GM18909 (cell line): ENCODE measurements around the gene NUDT14.

Source experiments
- ATAC-seq: cut with Tn5 transposase; IDR thresholded peaks from one replicate; pipeline ENCODE4 v1.9.1; 2021; ENCODE audit warnings: mild to moderate bottlenecking; ENCODE audit not compliant: unreplicated experiment, poor library complexity

The NUDT14 gene

DNA sequence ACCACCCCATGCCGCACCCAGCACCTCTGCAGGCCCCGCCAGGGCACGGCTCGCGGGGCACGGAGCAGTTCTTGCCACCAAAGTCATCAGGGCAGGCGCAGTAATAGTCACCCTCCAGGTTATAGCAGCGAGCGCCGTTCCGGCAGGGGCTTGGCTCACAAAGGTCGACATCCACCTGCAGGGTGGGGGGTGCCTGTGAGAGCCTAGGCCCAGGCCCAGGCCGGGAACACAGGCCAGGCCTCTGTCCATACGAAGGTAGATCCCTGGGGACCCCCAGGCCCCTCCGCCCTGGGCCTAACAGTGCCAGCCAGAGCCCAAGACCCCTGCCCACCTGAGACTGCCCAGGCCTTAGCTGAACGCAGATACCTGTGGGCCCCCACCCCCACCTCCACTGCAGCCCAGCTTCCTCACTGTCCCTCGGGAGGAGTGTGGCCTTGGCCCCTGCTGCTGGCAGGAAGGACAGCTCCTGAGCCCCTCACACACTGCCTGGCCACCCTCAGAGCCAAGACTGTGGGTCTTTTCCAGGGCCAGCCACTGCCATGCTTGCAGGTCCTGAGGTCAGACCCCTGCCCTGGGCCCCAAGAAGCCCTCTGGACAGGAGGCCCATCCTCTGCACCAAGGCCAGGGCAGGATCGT is 31.8 kb downstream of the NUDT14 start:
- ATAC-seq: no peak

DNA sequence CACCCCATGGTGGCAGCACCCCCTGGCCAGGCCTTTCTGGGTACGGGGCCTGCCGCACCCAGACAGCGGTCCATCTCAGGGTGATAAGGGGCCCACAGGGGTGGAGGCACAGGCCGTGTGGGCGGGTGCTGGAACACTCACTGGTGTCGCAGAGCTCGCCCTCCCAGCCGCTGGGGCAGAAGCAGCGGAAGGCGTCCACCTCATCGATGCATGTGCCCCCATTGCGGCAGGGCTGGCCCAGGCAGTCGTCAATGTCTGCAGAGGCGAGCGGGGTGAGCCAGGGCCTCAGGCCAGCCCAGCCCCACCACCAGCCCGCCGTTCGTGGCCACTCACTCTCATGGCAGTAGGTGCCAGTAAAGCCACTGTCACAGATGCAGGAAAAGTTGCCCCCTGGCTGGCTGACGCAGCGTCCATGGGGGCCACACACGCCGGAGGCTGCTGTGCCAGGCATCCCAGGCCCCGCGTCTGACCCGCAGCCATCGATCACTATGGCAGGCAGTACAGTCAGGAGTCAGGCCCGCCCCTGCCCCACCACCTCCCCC is 32.4 kb downstream of the NUDT14 start:
- ATAC-seq: no peak

DNA sequence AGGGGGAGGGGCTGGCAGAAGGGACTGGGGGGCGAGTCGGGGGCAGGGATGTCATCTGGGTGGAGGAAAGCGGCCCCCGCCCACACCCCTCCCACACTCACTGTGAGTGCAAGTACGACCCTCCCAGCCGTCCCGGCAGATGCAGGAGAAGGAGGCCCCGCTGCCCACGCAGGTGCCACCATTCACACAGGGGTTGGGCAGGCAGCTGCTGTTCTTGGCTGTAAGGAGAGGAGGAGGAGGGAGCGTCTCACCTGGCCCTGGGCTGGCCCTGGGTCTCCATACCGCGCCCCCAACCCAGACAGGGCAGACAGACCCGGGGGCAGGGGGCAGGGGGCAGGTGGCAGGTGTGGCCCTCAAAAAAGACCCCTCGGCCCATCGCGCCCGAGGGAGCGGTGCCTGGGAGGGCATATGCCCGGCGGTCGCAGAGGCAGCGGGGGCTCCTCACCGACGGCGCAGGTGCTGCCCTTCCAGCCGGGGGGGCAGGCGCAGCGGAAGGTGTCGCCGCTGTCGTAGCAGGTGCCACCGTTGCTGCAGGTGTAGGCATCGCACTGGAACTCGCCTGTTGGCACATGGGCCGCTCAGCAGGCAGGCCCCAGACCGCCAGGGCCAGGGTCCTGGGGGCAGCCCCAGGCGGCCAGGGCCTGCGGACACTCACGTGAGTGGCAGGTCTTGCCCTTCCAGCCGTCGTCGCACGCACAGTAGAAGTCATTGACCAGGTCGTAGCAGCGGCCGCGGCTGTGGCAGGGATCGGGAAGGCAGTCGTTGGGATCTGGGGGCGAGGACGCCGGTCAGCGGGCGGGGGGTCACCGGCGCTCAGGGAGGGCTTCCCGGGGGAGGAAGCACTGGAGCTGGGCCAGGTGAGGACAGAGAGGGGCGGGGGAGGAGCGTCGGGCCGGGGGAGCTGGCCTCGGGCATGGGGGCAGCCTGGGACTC is 33.2 kb downstream of the NUDT14 start:
- no peak for ATAC-seq

DNA sequence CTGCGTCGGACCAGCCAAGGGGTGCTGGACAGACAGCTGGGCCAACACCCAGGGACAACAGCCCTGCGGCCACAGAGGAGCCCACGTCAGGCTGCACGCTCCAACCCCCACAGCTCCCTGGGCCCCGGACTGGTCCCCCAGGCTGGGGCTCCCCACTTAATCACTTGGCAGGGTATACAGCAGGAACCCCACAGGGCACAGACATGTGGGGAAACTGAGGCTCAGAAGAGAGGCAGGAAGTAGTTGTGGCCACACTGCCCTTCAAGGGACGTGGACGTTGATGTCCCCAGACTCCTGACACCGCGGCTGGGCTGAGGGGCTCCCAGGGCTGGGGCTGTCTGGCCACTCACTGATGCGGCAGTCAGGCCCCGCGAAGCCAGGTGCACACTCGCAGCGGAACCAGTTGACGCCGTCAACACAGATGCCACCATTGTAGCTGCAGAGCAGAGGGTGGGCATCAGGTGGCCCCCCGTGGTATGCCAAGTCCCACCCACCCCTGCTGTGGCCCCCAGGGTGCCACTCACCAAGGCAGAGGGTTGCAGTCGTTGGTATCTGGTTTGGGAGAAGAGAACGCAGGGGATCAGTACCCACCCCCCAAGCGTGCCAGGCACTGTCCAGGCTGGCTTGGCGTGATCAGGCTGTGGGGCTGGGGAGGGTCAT is 34.0 kb downstream of the NUDT14 start:
- no peak for ATAC-seq

- no peak for ATAC-seq
Observed at GRCh38 chr14:105146181-105146975, 34.7 kb downstream of the NUDT14 start.

- no peak for ATAC-seq
Observed at GRCh38 chr14:105145381-105146180, 35.5 kb downstream of the NUDT14 start.

GRCh38 chr14:105144666-105145380 is 36.3 kb downstream of the NUDT14 start:
- ATAC-seq: no peak

DNA sequence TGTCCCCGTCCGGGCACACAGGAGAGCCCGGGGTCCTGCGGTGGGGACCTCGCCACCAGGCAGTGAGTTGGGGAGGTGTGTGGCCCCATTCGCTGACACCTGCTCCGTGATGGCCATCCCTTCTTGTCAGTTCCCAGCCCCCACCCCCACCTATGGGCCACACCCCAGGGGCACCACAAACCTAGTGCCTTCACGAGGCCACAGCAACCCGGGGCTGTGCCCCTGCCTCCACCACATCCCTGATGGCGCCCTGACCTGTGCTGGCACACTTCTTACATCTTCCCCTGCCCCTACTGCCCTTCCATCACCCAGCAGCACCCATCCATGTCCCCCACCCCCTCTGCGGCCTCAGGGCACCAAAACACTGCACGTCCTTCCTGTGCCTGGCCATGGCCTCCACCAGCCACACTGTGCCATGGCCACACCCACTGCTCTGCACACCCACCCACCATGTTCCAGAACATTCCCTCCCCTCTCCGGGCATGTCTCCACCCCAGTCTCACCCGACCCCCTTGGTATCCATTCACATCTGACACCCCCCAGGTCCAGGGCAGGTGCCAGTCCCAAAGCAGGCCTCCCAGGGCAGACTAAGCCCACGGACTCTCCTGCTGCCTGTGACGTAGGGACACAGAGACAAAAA is 37.0 kb downstream of the NUDT14 start:
- ATAC-seq: no peak

DNA sequence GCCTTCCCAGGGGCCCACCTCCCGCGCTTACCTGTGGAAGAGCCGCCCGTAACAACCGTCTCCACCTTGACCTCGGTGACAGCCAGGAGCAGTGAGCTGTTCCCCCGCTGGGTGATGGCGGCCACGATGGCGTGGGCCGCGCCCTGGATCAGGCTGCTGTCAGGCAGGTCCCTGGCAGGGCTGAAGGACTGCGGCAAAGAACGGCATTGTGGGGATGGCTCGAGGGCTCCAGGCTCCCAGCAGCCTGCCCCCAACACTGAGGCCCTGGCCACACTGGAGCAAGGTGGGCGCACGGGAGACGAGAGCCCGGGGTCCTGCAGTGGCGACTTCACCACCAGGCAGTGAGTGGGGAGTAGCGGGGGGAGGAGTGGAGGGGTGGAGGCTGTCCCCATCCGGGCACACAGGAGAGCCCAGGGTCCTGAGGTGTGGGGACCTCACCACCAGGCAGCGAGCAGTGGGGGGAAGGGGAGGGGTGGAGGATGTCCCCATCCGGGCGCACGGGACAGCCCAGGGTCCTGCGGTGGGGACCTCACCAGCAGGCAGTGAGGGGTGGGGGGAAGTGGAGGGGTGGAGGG is 37.6 kb downstream of the NUDT14 start:
- no peak for ATAC-seq

DNA sequence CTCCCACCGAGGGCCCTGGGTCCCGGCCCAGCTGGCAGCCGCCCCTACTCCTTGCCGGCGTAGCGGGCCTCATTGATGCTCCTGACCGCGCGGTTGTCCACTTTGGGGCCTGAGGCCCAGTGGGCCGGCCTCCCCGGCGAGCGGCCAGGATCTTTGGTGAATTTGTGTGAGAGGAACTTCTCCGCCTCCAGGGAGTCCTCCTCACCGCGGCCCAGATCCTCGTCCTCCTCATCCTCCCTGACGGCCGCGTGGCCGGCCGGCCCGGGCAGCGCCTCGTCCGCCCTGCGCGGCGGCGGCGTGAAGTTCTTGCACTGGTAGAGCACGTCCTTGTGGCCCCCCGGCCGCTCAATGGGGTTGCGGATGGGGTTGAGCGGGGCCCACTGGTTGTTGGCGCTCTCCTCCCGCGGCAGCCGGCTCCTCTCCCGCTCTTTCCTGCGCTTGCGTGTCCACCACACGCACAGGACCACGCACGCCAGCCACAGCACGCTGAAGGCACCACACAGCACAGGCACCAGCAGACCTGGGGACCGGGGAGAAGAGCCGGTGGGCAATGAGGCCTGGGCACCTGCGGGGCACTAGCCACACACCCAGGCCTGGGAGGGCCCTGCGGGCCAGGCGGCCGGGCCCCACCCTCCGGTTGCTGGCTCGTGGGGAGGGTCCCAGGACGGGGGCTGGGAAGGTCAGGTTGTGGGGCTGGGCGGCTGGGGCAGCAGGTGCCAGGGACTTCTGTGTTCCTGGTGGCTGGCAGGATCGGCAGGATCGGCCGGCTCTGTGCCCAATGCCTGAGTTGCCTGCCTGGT is 38.3 kb downstream of the NUDT14 start:
- no peak for ATAC-seq

DNA sequence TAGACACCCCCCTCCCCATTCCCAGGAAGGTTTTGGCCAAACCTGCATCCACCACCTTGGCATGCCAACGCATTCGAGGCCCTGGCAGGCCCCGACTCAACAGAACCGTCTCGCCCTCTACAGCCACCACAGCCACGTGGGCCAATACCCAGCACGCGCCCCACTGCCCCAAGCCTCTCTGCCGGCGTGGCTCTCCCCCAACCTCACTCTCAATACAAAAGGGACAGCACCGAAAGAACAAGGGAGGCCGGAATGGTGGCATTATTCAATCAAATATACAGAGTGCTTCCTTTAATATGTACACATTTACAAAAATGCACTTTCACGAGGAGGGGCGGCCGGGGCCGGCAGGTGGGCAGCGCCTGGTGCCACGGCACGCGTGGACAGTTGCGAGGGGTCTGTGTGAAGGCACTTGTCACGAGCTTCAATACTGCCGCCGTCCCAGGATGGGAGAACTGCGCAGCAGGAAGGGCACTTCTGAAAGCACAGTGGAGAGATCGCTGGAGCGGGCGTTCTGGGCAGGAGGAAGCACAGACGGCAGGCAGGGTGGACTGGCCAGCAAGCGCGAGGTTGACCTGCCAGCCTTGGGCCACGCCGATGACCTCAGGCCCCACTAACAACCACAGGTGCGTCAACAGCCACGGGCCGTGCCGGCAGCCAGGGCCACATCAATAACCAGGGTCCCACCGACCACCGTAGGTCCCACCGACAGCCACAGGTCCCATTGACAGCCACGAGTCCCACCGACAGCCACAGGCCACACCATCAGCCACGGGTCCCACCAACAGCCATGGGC is 39.4 kb downstream of the NUDT14 start:
- ATAC-seq: no peak

- ATAC-seq: no peak
Observed at GRCh38 chr14:105141026-105141425, 40.1 kb downstream of the NUDT14 start.

GRCh38 chr14:105140581-105140980 is 40.5 kb downstream of the NUDT14 start:
- no peak for ATAC-seq

- ATAC-seq: no peak
Observed at GRCh38 chr14:105139831-105140239, 41.3 kb downstream of the NUDT14 start.

DNA sequence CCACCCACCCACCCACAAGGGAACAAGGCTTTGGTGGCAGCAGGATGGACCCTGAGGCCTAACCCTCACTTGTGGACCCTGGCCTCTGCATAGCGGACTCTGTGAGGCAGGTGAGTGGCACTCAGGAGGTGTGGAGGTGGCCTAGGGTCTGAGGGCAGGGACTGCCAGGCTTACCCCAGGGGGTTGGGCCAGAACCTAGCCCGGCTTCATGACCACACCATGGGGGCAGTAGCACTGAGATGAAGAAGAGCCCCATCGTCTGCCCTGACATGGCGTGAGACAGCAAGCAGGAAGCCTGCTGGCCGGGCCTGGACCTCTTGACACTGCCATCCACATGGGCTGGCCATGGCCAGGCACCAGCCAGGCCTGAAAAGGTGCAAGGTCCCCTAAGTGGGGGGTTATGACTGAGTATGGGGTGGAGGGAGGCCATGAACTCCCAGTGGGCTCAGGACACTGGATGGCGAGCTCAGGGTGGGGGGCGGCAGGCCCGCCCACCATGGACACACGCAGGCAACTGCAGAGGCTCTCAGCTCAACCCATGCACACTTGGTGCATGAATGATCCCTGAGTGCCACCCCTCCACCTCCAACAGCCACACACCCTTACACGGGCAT is 41.8 kb downstream of the NUDT14 start:
- ATAC-seq: no peak

DNA sequence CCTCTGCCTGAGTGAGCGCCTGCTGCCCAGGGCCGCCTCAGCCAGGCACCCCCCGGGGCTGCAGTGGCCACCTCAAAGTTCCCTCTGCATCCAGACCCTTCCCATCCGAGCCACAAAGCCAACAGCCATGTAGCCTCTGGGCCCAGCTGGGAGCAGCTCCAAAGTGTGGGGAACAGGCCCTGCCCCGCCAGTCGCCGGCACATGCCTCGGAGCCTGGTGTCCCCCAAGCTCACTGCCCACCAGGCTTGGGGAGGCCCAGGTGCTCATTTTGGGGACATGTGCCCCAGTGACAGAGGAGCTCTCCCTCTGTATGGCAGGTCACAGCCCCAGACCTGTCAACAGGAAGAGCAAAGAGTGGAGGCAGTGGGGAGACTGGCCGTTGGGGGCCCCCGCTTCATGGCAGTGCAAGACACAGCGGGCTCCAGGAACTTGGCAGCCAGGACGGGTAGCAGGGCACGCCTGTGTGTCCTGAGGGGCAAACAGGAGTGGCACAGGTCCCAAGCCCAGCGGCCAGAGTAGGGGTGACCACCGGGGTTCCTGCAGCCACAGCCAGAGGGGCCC is 42.5 kb downstream of the NUDT14 start:
- ATAC-seq: no peak
